Sigmoid colon (tissue), 4 donors: Measurements from ENCODE around the gene SHANK3.

Experiments used
- CTCF ChIP-seq, 4 experiments: fragments of 450-650 bp in 3 of 4; fragments of 200-600 bp in 1 of 4; IDR thresholded peaks; one replicate each; pipeline ENCODE4 v1.5.1; 2016 to 2019; ENCODE audit warnings: antibody characterized with exemption in 4 of 4, mild to moderate bottlenecking in 3 of 4, moderate library complexity in 2 of 4
- EP300 ChIP-seq, 4 donors: sonication (generic); formaldehyde crosslinking; IDR thresholded peaks; one replicate each; pipeline ENCODE4 v1.6.1; 2017; ENCODE audit warnings: antibody characterized with exemption in 4 of 4
- POLR2A ChIP-seq, 2 donors: fragments of 450-650 bp; IDR thresholded peaks; one replicate each; pipeline ENCODE4 v1.6.1; 2016; ENCODE audit warnings: antibody characterized with exemption in 2 of 2, mild to moderate bottlenecking in 2 of 2, moderate library complexity in 2 of 2
- POLR2AphosphoS5 ChIP-seq, 4 donors: sonication (generic); formaldehyde crosslinking; IDR thresholded peaks; one replicate each; pipeline ENCODE4 v1.6.1; 2017; ENCODE audit warnings: antibody characterized with exemption in 4 of 4

- TF ChIP-seq CTCF (IDR thresholded peaks at IDR 0.05) (no peak), POLR2AphosphoS5 (IDR thresholded peaks at IDR 0.05) (no peak), EP300 (IDR thresholded peaks at IDR 0.05) (no peak), POLR2A (IDR thresholded peaks at IDR 0.05) (no peak)
Observed at GRCh38 chr22:50701428-50702154, 29.0 kb downstream of the SHANK3 start.
